HuH-7 (cell line): Measurements from ENCODE around the gene CALB2.

Source experiments
- DNase-seq: peaks from one replicate; pipeline ENCODE4 v3.0.0; 2011; ENCODE audit warnings: low spot score

The CALB2 gene

DNA sequence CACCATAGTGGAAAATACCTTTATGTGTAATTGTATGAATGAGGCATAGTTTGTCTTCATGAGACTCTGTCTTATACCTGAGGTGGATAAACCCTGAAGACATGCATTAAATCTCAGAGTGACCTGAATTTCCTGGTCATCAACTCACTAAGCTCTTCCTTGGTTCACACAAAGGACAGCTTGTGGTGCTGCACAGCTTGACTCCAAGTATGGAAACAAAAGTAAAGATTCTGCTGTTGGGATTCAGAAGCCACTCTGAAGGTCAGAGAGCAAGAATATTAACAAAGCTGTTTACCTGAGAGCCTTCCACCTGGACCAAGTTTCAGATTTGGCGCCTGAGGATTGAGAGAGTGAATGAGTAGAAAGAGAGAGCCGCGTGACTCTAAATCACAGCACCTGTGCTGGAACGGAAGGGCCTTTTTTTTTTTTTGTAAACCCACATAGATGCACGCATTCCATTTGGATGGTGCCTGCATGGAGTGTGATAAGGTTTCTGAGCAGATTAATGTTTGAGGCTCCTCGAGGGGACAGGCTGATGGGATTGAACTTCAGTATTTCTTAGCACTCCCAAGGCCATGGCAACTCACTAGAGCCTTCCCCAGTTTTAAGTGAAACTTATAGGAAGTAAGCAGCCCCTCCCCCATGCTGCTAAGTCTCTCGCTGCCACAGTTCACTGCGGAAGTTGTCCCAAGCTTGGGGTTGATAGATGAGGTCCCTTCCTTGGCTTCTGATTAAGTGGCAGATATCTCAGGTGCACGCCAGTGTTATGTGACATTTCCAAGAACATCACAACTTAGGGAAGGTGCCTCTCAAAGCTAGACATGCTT lies 28.7 kb downstream of the CALB2 start:
- DNase-seq = no peak

DNA sequence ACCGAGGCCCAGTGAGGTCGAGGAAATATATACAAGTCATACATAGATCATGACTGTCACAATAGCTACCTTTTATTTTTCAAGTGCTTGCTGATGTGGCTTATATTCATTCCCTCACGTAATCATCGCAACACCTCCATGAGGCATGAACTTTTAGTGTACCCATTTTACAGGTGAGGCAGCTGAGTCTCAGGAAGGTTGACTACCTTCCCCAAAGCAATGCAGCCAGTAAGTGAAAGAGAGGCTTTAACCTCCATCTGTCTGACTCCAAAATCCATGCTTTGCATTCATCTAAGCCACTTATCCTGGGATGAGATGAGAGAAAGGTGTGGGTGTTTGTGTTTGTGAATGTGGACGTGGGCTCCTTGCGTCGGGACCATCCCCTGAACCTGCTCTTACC lies 30.8 kb downstream of the CALB2 start:
- no peak for DNase-seq

GRCh38 chr16:71396594-71396993 lies 38.1 kb downstream of the CALB2 start:
- DNase-seq = no peak

DNA sequence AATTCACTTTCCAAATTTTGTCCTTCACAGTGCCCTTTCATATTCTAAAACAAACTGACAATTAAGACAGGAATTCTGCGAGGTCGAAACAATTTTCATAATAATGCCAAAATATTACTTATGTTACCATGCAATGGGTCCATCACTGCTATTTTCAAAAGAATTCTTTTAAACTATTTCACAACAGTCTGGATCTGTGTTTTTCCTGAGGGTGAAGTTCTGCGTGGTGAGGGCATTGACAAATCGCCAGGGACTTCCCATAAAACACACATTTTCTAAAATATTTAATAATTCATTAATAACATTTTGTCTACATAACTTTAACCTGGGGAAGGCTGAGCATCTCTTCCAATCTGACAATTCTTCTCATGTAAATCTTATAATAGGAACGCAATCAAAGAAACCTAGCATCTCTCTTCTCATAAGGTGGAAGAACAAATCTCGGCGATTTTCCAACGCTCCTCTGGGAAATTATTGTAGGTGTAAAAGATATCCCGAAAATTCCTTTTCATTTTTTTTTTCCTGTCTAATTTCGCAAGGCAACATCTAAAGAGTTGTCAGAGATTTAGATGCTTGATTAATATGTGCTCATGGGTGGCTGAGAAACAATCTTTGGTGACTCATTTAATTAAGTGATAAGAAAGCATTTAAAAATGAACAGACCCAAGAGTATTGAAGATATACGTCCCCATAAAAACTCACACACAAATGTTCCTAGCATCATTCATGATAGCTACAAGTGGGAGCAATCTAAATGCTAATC lies 41.5 kb downstream of the CALB2 start:
- no peak for DNase-seq

- DNase-seq = no peak
These were observed 43.5 kb downstream of the CALB2 start for GRCh38 chr16:71402007-71402406.

- no peak for DNase-seq
These were observed 44.2 kb downstream of the CALB2 start for GRCh38 chr16:71402674-71403073.

DNA sequence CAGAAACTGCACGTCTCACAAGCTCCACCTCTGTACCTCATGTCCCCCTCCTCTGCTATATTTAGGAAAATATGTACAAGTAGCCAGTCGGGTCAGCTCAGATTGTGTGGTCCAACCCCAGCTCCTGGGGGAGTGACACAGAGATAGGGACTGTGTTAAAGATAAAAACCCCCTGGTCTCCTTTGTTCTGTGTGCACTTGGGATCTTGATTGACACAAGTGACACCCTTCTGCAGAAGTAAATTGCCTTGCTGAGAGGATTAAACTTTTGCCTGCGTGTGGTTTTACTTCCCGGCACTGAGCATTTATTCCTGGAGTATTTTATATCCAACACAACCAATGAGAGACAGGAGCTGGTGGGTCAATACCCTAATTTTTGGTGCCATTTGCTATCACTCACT lies 45.8 kb downstream of the CALB2 start:
- DNase-seq = no peak

- DNase-seq = no peak
These were observed 47.8 kb downstream of the CALB2 start for GRCh38 chr16:71406316-71406715.

GRCh38 chr16:71406724-71407123 lies 48.2 kb downstream of the CALB2 start:
- DNase-seq = no peak

DNA sequence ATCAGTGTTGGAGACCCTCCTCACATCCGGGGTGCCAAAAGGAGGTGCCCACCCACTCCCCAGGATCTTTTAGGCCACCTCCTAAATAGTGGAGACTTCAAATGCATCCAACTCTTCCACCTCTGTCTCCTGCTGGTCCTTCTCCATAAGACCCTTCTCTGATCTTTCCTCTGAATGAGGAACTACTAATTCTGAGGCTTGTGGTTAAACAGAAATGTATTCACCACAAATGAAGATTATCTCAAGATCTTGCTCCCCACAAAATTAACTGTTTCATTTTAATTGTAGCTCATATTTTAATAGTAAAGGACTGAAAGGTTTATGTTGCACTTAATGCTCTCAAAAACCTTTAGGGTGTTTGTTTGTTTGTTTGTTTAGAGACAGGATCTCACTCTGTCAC lies 49.2 kb downstream of the CALB2 start:
- DNase-seq = no peak

DNA sequence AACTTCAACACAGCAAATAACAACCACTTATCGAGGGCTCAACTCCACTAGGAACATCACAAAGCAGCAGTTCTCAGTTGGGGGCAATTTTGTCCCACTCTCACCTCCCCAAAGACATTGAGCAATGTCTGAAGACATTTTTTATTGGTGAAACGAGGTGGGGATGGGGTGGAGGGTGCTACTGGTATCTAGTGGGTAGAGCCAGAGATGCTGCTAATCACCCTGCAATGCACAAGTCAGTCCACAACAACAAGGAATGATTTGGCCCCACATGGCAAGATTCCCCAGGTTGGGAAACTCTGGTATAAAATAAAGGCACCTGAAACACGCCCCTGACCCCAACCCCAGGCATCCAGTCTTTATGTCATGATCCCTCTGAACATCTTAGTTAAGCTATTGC lies 50.0 kb downstream of the CALB2 start:
- DNase-seq = no peak

- no peak for DNase-seq
These were observed 50.7 kb downstream of the CALB2 start for GRCh38 chr16:71409011-71409775.

- no peak for DNase-seq
These were observed 51.6 kb downstream of the CALB2 start for GRCh38 chr16:71410146-71410545.

- peak; percentile 82 for DNase-seq
These were observed 54.0 kb downstream of the CALB2 start for GRCh38 chr16:71412270-71413160.

DNA sequence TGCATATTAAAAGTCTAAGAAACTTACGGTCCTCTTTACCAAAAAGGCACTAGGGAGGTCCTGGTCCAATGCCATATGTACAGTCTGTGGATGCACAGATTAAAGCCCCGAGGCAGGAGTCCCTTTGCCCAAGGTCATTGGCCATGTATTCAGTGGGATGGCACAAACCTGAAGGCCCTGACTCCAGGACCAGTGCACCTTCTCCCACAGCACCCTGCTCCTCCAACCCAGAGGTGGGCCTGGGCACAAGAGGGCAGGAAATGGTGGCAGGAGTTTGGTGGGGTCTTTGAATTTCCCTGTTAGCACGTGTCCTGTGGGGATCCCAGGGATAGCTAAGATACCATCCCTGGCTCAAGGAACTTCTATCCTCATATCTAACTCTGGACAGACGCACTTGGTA lies 54.8 kb downstream of the CALB2 start:
- DNase-seq = no peak

GRCh38 chr16:71414038-71414437 lies 55.5 kb downstream of the CALB2 start:
- DNase-seq = no peak

- DNase-seq = peak; percentile 88
These were observed 63.4 kb downstream of the CALB2 start for GRCh38 chr16:71421911-71422310.

GRCh38 chr16:71423016-71423415 lies 64.5 kb downstream of the CALB2 start:
- DNase-seq = no peak

DNA sequence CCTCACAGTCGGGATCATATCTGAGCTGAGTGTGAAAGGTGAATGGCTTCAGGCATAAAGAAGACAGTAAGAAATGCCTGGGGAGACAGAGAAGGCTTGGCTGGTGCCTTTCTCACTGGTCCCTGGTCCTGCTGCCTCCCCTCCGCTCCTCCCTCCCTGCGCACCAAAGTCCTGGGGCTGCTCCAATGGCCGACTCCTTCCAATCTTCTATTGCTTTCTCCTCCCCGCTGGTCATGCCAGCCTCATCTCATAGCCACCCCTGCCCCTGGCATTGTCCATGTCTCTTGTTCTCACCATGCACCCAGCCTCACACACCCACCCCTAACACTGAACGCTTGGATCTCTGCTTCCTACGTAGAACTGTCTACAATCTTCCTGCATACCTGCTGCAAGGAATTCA lies 65.3 kb downstream of the CALB2 start:
- DNase-seq = no peak

DNA sequence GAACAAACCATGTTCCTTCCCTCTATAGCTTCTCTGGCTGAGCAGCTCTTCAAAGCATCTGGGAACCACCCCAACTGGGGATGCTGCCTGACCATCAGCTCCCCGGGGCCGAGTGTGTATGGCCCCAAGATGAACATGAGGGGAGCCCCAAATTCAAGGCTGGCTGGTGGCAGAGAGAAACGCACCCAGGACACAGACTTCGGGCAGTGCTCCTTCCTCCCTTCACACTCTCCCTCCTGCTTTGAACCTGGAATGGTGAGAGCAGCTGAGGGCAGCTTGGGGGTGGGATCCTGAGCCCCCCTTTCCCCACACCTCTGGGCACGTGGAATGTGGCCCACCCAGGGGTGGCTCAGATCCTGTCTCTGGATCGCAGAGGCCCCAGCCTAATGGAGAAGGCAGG lies 66.1 kb downstream of the CALB2 start:
- no peak for DNase-seq

- DNase-seq = no peak
These were observed 67.2 kb downstream of the CALB2 start for GRCh38 chr16:71425746-71426068.
